Colonic mucosa (tissue), 4 donors: ENCODE results near the gene PDE8B. TPM values are rescaled to one million over a fixed set of nuclear protein-coding genes. Genes with fewer than 3 reads are reported as not detected.

Source experiments
- DNase-seq: peaks from one replicate; pipeline ENCODE4 v3.0.0-alpha.2; 2020
- H3K27ac ChIP-seq: fragments of 200-600 bp; one replicate; pipeline ENCODE4 v1.8.0; 2021
- H3K27me3 ChIP-seq: fragments of 200-600 bp; one replicate; pipeline ENCODE4 v1.8.0; 2021
- H3K36me3 ChIP-seq: fragments of 200-600 bp; one replicate; pipeline ENCODE4 v1.8.0; 2021
- H3K4me1 ChIP-seq: fragments of 200-600 bp; one replicate; pipeline ENCODE4 v1.8.0; 2021; ENCODE audit warnings: mild to moderate bottlenecking
- H3K4me3 ChIP-seq: fragments of 200-600 bp; one replicate; pipeline ENCODE4 v1.8.0; 2021
- H3K9ac ChIP-seq, 2 donors: one replicate each; pipeline ENCODE4 v1.7.0; 2013; ENCODE audit warnings: control low read depth in 2 of 2, low read depth in 2 of 2, low read length in 2 of 2
- H3K9me3 ChIP-seq: fragments of 200-600 bp; one replicate; pipeline ENCODE4 v1.8.0; 2021
- CTCF ChIP-seq: fragments of 200-600 bp; IDR thresholded peaks from one replicate; pipeline ENCODE4 v1.8.0; 2022; ENCODE audit warnings: antibody characterized with exemption, mild to moderate bottlenecking
- intact Hi-C: fragments of 100-400 bp; cut with DNase I; formaldehyde crosslinking; loops from one replicate; pipeline ENCODE4 v1.14.1; 2022
- total RNA-seq, 2 donors: library from RNA; stranded (reverse); fragmentation: NEBNext Ultra II Directional in 1 of 2; extraction: Animal tissue kit (Norgen Biotek cat#: 25700) in 1 of 2; gene quantifications; one replicate each; pipeline ENCODE4 v1.2.1, GENCODE V29; 2021
- donor health status: healthy.
- donor health status: DM: no; HTN: no; CAD: no.
- donor health status: DM: no; HTN: no; CAD: no.

The PDE8B gene
- total RNA-seq, 2 donors from 2014 or later, result 0.86 to 1.8 TPM

GRCh38 chr5:77316871-77317661 is 106.6 kb downstream of the PDE8B start:
- no peaks in the 10 kb centered on the region for H3K4me1 ChIP-seq
- H3K4me3 ChIP-seq, result no peak overlapping the region
- DNase-seq, result no peak
- no peak for TF ChIP-seq CTCF
- H3K27me3 ChIP-seq, result no peaks in the 10 kb centered on the region
- H3K36me3 ChIP-seq, result no peaks in the 10 kb centered on the region
- H3K27ac ChIP-seq, result no peak overlapping the region
- intact Hi-C loops, result no loop called here
- H3K9me3 ChIP-seq, result no peaks in the 10 kb centered on the region
- no peak overlapping the region for H3K9ac ChIP-seq

- H3K27ac ChIP-seq, result no peak overlapping the region
- no peak overlapping the region for H3K4me3 ChIP-seq
- intact Hi-C loops, result no loop called here
- no peaks in the 10 kb centered on the region for H3K36me3 ChIP-seq
- H3K9me3 ChIP-seq, result no peaks in the 10 kb centered on the region
- no peaks in the 10 kb centered on the region for H3K4me1 ChIP-seq
- no peak overlapping the region for H3K9ac ChIP-seq
- H3K27me3 ChIP-seq, result no peaks in the 10 kb centered on the region
- TF ChIP-seq CTCF, result no peak
- DNase-seq, result no peak
Observed at GRCh38 chr5:77318060-77318459, 107.6 kb downstream of the PDE8B start.

- Histone ChIP-seq H3K9me3 (no peaks in the 10 kb centered on the region), H3K27me3 (no peaks in the 10 kb centered on the region), H3K4me3 (no peak overlapping the region), H3K9ac (no peak overlapping the region), H3K27ac (no peak overlapping the region), H3K36me3 (no peaks in the 10 kb centered on the region), H3K4me1 (no peaks in the 10 kb centered on the region)
- no peak for TF ChIP-seq CTCF
- intact Hi-C loops, result no loop called here
- no peak for DNase-seq
Observed at GRCh38 chr5:77319117-77319804, 108.8 kb downstream of the PDE8B start.

- no peaks in the 10 kb centered on the region for H3K9me3 ChIP-seq
- H3K27ac ChIP-seq, result no peak overlapping the region
- H3K36me3 ChIP-seq, result no peaks in the 10 kb centered on the region
- H3K27me3 ChIP-seq, result no peaks in the 10 kb centered on the region
- H3K9ac ChIP-seq, result no peak overlapping the region
- intact Hi-C loops, result no loop called here
- no peak for DNase-seq
- no peak overlapping the region for H3K4me3 ChIP-seq
- TF ChIP-seq CTCF, result no peak
- H3K4me1 ChIP-seq, result no peaks in the 10 kb centered on the region
Observed at GRCh38 chr5:77321793-77322394, 111.4 kb downstream of the PDE8B start.

- no peaks in the 10 kb centered on the region for H3K9me3 ChIP-seq
- no peak for DNase-seq
- H3K27ac ChIP-seq, result no peak overlapping the region
- TF ChIP-seq CTCF, result no peak
- H3K27me3 ChIP-seq, result no peaks in the 10 kb centered on the region
- H3K4me3 ChIP-seq, result no peak overlapping the region
- no peaks in the 10 kb centered on the region for H3K36me3 ChIP-seq
- H3K4me1 ChIP-seq, result no peaks in the 10 kb centered on the region
- H3K9ac ChIP-seq, result no peak overlapping the region
- intact Hi-C loops, result no loop called here
Observed at GRCh38 chr5:77322406-77322805, 111.9 kb downstream of the PDE8B start.
